Hepatocyte (in vitro differentiated cells): ENCODE measurements around the gene HCST.

ENCODE experiments used
- EZH2 ChIP-seq: fragments of 200-600 bp; sonication (generic); IDR thresholded peaks from 2 replicates; pipeline ENCODE4 v1.6.1; 2016; ENCODE audit warnings: antibody characterized with exemption, mild to moderate bottlenecking, borderline replicate concordance
- EZH2phosphoT487 ChIP-seq: fragments of 200-600 bp; sonication (generic); IDR thresholded peaks from one replicate; pipeline ENCODE4 v1.6.1; 2018; ENCODE audit warnings: antibody characterized with exemption, mild to moderate bottlenecking, low read depth, moderate library complexity; ENCODE audit not compliant: unreplicated experiment, severe bottlenecking
- TF ChIP-seq, protein P1 (sequence below): fragments of 200-600 bp; sonication (generic); IDR thresholded peaks from 2 replicates; pipeline ENCODE4 v1.5.1; 2016; ENCODE audit warnings: antibody characterized with exemption, mild to moderate bottlenecking; ENCODE audit not compliant: poor library complexity

DNA sequence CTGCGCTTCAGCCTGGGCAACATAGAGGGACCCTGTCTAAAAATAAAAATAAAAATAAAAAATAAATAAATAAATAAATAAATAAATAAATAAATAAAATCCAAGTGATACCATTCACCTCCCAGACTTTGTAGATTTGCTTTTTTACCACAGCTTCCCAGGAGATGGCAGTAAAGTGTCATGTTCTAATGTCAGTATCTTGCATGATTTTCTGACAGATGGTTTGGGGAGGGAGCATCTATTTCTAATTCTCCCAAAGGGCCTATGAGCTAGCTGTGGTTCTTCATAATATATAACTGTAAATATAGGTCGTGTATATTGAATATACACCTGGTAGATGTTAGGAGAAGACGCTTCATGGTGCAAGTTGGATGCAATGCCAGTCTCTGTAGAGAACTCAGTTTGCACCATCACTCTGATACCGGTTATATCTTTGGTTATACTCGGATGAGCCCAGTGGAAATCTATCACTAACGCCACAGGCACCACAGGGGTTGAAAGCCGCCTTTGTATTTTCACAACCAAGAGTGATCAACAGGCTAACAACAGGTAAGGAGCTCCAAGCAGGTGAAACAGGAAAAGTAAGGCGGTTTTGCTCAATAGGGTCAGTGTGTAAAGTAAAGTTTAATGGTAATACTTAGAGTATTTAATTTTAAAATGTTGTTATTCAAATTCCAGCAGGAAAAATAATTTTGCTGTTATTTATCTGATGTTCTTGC is 20.1 kb upstream of the HCST start:
- TF ChIP-seq, protein P1, sequence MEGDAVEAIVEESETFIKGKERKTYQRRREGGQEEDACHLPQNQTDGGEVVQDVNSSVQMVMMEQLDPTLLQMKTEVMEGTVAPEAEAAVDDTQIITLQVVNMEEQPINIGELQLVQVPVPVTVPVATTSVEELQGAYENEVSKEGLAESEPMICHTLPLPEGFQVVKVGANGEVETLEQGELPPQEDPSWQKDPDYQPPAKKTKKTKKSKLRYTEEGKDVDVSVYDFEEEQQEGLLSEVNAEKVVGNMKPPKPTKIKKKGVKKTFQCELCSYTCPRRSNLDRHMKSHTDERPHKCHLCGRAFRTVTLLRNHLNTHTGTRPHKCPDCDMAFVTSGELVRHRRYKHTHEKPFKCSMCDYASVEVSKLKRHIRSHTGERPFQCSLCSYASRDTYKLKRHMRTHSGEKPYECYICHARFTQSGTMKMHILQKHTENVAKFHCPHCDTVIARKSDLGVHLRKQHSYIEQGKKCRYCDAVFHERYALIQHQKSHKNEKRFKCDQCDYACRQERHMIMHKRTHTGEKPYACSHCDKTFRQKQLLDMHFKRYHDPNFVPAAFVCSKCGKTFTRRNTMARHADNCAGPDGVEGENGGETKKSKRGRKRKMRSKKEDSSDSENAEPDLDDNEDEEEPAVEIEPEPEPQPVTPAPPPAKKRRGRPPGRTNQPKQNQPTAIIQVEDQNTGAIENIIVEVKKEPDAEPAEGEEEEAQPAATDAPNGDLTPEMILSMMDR: peak; percentile 65
- TF ChIP-seq EZH2 (no peak), EZH2phosphoT487 (no peak)
